ENCODE data around the gene KRTAP4-2.

GRCh38 chr17:41199421-41200078 lies 21.5 kb upstream of the KRTAP4-2 start:
- no peak for TF ChIP-seq GATA3 (IDR thresholded peaks at IDR 0.05; ENCODE audit: low read depth, low read length)
- no peak for TF ChIP-seq GATA2 (IDR thresholded peaks at IDR 0.05; ENCODE audit: low read depth, low read length)

Data from SH-SY5Y (cell line).